Measurements from ENCODE around the gene CENPS. TPM values are rescaled to one million over a fixed set of nuclear protein-coding genes. Genes with fewer than 3 reads are reported as not detected.

CENPS gene
- total and polyA plus RNA-seq, 2 donors (not counting 1 experiment from before 2014, with no cell fraction given) = 10.2 to 11.9 TPM

- H3K4me1 ChIP-seq (ENCODE audit: control insufficient read depth, extremely low read depth, insufficient read depth, low read length) = peaks cover 2% of the 10 kb centered on the region
- H3K79me2 ChIP-seq (ENCODE audit: control insufficient read depth, insufficient read depth, low read length) = peaks cover 2% of the 10 kb centered on the region
- no peaks in the 10 kb centered on the region for H3K9me3 ChIP-seq (ENCODE audit: control insufficient read depth, insufficient read depth, low read depth, low read length)
- H3K4me3 ChIP-seq (replicated peaks in 1 of 4; ENCODE audit: control extremely low read depth in 1 of 4, insufficient read depth in 1 of 4, low read depth in 3 of 4, low read length in 4 of 4) = peak overlapping the region; percentile 50 to 96 (median 88)
- DNase-seq (ENCODE audit: low read depth in 2 of 2) = peak; percentile 9 to 25
- peak overlapping the region; percentile 86 for H2AFZ ChIP-seq (ENCODE audit: low read length)
- no peaks in the 10 kb centered on the region for H3K36me3 ChIP-seq (ENCODE audit: control insufficient read depth, insufficient read depth, low read length)
- peak overlapping the region; percentile 95 for H3K4me2 ChIP-seq (ENCODE audit: extremely low read depth, insufficient read depth, low read length)
- no peaks in the 10 kb centered on the region for H3K27me3 ChIP-seq (ENCODE audit: control insufficient read depth, insufficient read depth, low read length)
- H3K27ac ChIP-seq (ENCODE audit: insufficient read depth, low read length) = peak overlapping the region; percentile 96
- TF ChIP-seq CTCF (conservative IDR thresholded peaks at IDR 0.05 in 1 of 2, IDR thresholded peaks at IDR 0.05 in 1 of 2; ENCODE audit: low read depth in 1 of 2, low read length in 2 of 2) (no peak), EZH2 (IDR thresholded peaks at IDR 0.05; ENCODE audit: low read length, missing control alignments) (no peak)
- H3K9ac ChIP-seq (ENCODE audit: insufficient read depth, low read length) = no peak overlapping the region
- H4K20me1 ChIP-seq (ENCODE audit: control insufficient read depth, extremely low read depth, insufficient read depth, low read length) = no peaks in the 10 kb centered on the region
These were observed 391 bp upstream of the CENPS start for GRCh38 chr1:10429868-10430215.

GRCh38 chr1:10431070-10431730 is 967 bp downstream of the CENPS start:
- Histone ChIP-seq H3K4me1 (ENCODE audit: control insufficient read depth, extremely low read depth, insufficient read depth, low read length) (peaks cover 2% of the 10 kb centered on the region), H2AFZ (ENCODE audit: low read length) (peak overlapping the region; percentile 98), H3K9me3 (ENCODE audit: control insufficient read depth, insufficient read depth, low read depth, low read length) (no peaks in the 10 kb centered on the region), H3K27ac (ENCODE audit: insufficient read depth, low read length) (peak overlapping the region; percentile 96), H3K4me3 (replicated peaks in 1 of 4; ENCODE audit: control extremely low read depth in 1 of 4, insufficient read depth in 1 of 4, low read depth in 3 of 4, low read length in 4 of 4) (peak overlapping the region; percentile 83 to 96 (median 90)), H3K36me3 (ENCODE audit: control insufficient read depth, insufficient read depth, low read length) (no peaks in the 10 kb centered on the region), H3K4me2 (ENCODE audit: extremely low read depth, insufficient read depth, low read length) (peak overlapping the region; percentile 98), H4K20me1 (ENCODE audit: control insufficient read depth, extremely low read depth, insufficient read depth, low read length) (no peaks in the 10 kb centered on the region), H3K27me3 (ENCODE audit: control insufficient read depth, insufficient read depth, low read length) (no peaks in the 10 kb centered on the region), H3K79me2 (ENCODE audit: control insufficient read depth, insufficient read depth, low read length) (peaks cover 2% of the 10 kb centered on the region), H3K9ac (ENCODE audit: insufficient read depth, low read length) (peak overlapping the region; percentile 94)
- TF ChIP-seq EZH2 (IDR thresholded peaks at IDR 0.05; ENCODE audit: low read length, missing control alignments) (no peak), CTCF (conservative IDR thresholded peaks at IDR 0.05 in 1 of 2, IDR thresholded peaks at IDR 0.05 in 1 of 2; ENCODE audit: low read depth in 1 of 2, low read length in 2 of 2) (no peak)
- DNase-seq (ENCODE audit: low read depth in 2 of 2) = peak in 1 of 2 donors; percentile 45

- Histone ChIP-seq H3K79me2 (ENCODE audit: control insufficient read depth, insufficient read depth, low read length) (peaks cover 2% of the 10 kb centered on the region), H3K4me2 (ENCODE audit: extremely low read depth, insufficient read depth, low read length) (no peak overlapping the region), H4K20me1 (ENCODE audit: control insufficient read depth, extremely low read depth, insufficient read depth, low read length) (no peaks in the 10 kb centered on the region), H3K36me3 (ENCODE audit: control insufficient read depth, insufficient read depth, low read length) (no peaks in the 10 kb centered on the region), H3K27ac (ENCODE audit: insufficient read depth, low read length) (no peak overlapping the region), H3K4me3 (replicated peaks in 1 of 4; ENCODE audit: control extremely low read depth in 1 of 4, insufficient read depth in 1 of 4, low read depth in 3 of 4, low read length in 4 of 4) (no peak overlapping the region), H3K27me3 (ENCODE audit: control insufficient read depth, insufficient read depth, low read length) (no peaks in the 10 kb centered on the region), H3K9ac (ENCODE audit: insufficient read depth, low read length) (no peak overlapping the region), H2AFZ (ENCODE audit: low read length) (no peak overlapping the region), H3K4me1 (ENCODE audit: control insufficient read depth, extremely low read depth, insufficient read depth, low read length) (peaks cover 2% of the 10 kb centered on the region), H3K9me3 (ENCODE audit: control insufficient read depth, insufficient read depth, low read depth, low read length) (no peaks in the 10 kb centered on the region)
- DNase-seq (ENCODE audit: low read depth in 2 of 2) = no peak
- TF ChIP-seq EZH2 (IDR thresholded peaks at IDR 0.05; ENCODE audit: low read length, missing control alignments) (no peak), CTCF (conservative IDR thresholded peaks at IDR 0.05 in 1 of 2, IDR thresholded peaks at IDR 0.05 in 1 of 2; ENCODE audit: low read depth in 1 of 2, low read length in 2 of 2) (no peak)
These were observed 2.9 kb downstream of the CENPS start for GRCh38 chr1:10432910-10433700.
